Cardiac muscle cell (in vitro differentiated cells and primary cell): ENCODE measurements around the gene LRIG3. TPM values are rescaled to one million over a fixed set of nuclear protein-coding genes. Genes with fewer than 3 reads are reported as not detected.

Experiments
- DNase-seq, 2 donors: peaks; one replicate each; pipeline versions ENCODE4 v3.0.0 to v3.0.0-alpha.2; 2010 to 2017; ENCODE audit warnings: low read depth in 1 of 2, low spot score in 1 of 2
- H3K27ac ChIP-seq: fragments of 200-600 bp; sonication (generic); 2 replicates; pipeline ENCODE4 v1.5.1; 2016
- H3K27me3 ChIP-seq: fragments of 200-600 bp; sonication (generic); 2 replicates; pipeline ENCODE4 v1.6.0; 2016; ENCODE audit warnings: control low read depth
- H3K36me3 ChIP-seq: fragments of 200-600 bp; sonication (generic); 2 replicates; pipeline ENCODE4 v1.5.1; 2016; ENCODE audit warnings: control low read depth
- H3K4me1 ChIP-seq: fragments of 200-600 bp; sonication (generic); 2 replicates; pipeline ENCODE4 v1.8.1; 2017; ENCODE audit warnings: low read depth, mild to moderate bottlenecking, mixed run types
- H3K4me3 ChIP-seq: fragments of 200-600 bp; sonication (generic); 2 replicates; pipeline ENCODE4 v1.5.1; 2016; ENCODE audit warnings: mild to moderate bottlenecking
- H3K9me3 ChIP-seq: fragments of 200-600 bp; sonication (generic); 2 replicates; pipeline ENCODE4 v1.5.1; 2017; ENCODE audit warnings: low read depth, mild to moderate bottlenecking, control low read depth
- CTCF ChIP-seq: IDR thresholded peaks from 2 replicates; pipeline ENCODE4 v1.5.1; 2012; ENCODE audit warnings: low read depth, mild to moderate bottlenecking, low read length
- polyA plus RNA-seq: library from polyadenylated mRNA; unstranded; fragments of >200 nt; fragmentation: Nextera tagmentation; extraction: Ambion mirVana; gene quantifications from 2 replicates; pipeline ENCODE4 v1.2.1, GENCODE V29; 2016
- total RNA-seq: library from RNA; depleted of rRNA; stranded (reverse); fragments of >200 nt; gene quantifications from 2 replicates; pipeline ENCODE4 v1.2.3, GENCODE V29; 2016

LRIG3 gene
- total and polyA plus RNA-seq, 2 experiments from 2014 or later = 8.5 to 24.2 TPM

- no peak for TF ChIP-seq CTCF
- Histone ChIP-seq H3K36me3 (no peaks in the 10 kb centered on the region), H3K9me3 (no peaks in the 10 kb centered on the region)
Observed at GRCh38 chr12:58939399-58940100, 19.2 kb upstream of the LRIG3 start.

GRCh38 chr12:58938440-58938839, 18.1 kb upstream of the LRIG3 start:
- H3K36me3 ChIP-seq = no peaks in the 10 kb centered on the region

More at GRCh38 chr12:58939399-58940100, 19.2 kb upstream of the LRIG3 start:
- no peak overlapping the region for H3K27ac ChIP-seq
- no peak overlapping the region for H3K4me3 ChIP-seq
- no peak for DNase-seq
- no peaks in the 10 kb centered on the region for H3K27me3 ChIP-seq
- peaks cover 5% of the 10 kb centered on the region for H3K4me1 ChIP-seq

GRCh38 chr12:58934528-58934927, 14.2 kb upstream of the LRIG3 start:
- peaks cover 5% of the 10 kb centered on the region for H3K4me1 ChIP-seq
- no peaks in the 10 kb centered on the region for H3K36me3 ChIP-seq
- TF ChIP-seq CTCF = no peak
- no peaks in the 10 kb centered on the region for H3K27me3 ChIP-seq
- no peak for DNase-seq
- H3K27ac ChIP-seq = no peak overlapping the region
- H3K9me3 ChIP-seq = no peaks in the 10 kb centered on the region
- no peak overlapping the region for H3K4me3 ChIP-seq

More at GRCh38 chr12:58938440-58938839, 18.1 kb upstream of the LRIG3 start:
- DNase-seq = no peak
- Histone ChIP-seq H3K27me3 (no peaks in the 10 kb centered on the region), H3K9me3 (no peaks in the 10 kb centered on the region), H3K4me3 (no peak overlapping the region), H3K27ac (no peak overlapping the region), H3K4me1 (peaks cover 5% of the 10 kb centered on the region)
- TF ChIP-seq CTCF = no peak

- DNase-seq = no peak
- no peak overlapping the region for H3K4me3 ChIP-seq
- no peaks in the 10 kb centered on the region for H3K36me3 ChIP-seq
- H3K4me1 ChIP-seq = peaks cover 5% of the 10 kb centered on the region
- peaks cover 14% of the 10 kb centered on the region for H3K27me3 ChIP-seq
- TF ChIP-seq CTCF = no peak
- H3K27ac ChIP-seq = no peak overlapping the region
- no peaks in the 10 kb centered on the region for H3K9me3 ChIP-seq
Observed at GRCh38 chr12:58932806-58933681, 12.7 kb upstream of the LRIG3 start.

- H3K27me3 ChIP-seq = peaks cover 15% of the 10 kb centered on the region
Observed at GRCh38 chr12:58931518-58931917, 11.2 kb upstream of the LRIG3 start.

More at GRCh38 chr12:58931518-58931917, 11.2 kb upstream of the LRIG3 start:
- H3K4me3 ChIP-seq = no peak overlapping the region
- DNase-seq = no peak
- no peaks in the 10 kb centered on the region for H3K36me3 ChIP-seq
- no peak for TF ChIP-seq CTCF
- peaks cover 6% of the 10 kb centered on the region for H3K4me1 ChIP-seq
- H3K27ac ChIP-seq = no peak overlapping the region
- H3K9me3 ChIP-seq = no peaks in the 10 kb centered on the region
